Measurements from ENCODE around the gene MRTFA.

GRCh38 chr22:40603088-40603605, 33.4 kb downstream of the MRTFA start:
- TF ChIP-seq CTCF (IDR thresholded peaks at IDR 0.05) (no peak), POLR2A (IDR thresholded peaks at IDR 0.05) (no peak)

Measured in prostate gland (tissue), 2 donors.